Colonic mucosa (tissue), 4 donors: ENCODE results near the gene LTBP4. TPM values are rescaled to one million over a fixed set of nuclear protein-coding genes. Genes with fewer than 3 reads are reported as not detected.

Experiments
- DNase-seq: peaks from one replicate; pipeline ENCODE4 v3.0.0-alpha.2; 2020
- H3K27ac ChIP-seq: fragments of 200-600 bp; one replicate; pipeline ENCODE4 v1.8.0; 2021
- H3K27me3 ChIP-seq: fragments of 200-600 bp; one replicate; pipeline ENCODE4 v1.8.0; 2021
- H3K36me3 ChIP-seq: fragments of 200-600 bp; one replicate; pipeline ENCODE4 v1.8.0; 2021
- H3K4me1 ChIP-seq: fragments of 200-600 bp; one replicate; pipeline ENCODE4 v1.8.0; 2021; ENCODE audit warnings: mild to moderate bottlenecking
- H3K4me3 ChIP-seq: fragments of 200-600 bp; one replicate; pipeline ENCODE4 v1.8.0; 2021
- H3K9ac ChIP-seq, 2 donors: one replicate each; pipeline ENCODE4 v1.7.0; 2013; ENCODE audit warnings: control low read depth in 2 of 2, low read depth in 2 of 2, low read length in 2 of 2
- H3K9me3 ChIP-seq: fragments of 200-600 bp; one replicate; pipeline ENCODE4 v1.8.0; 2021
- CTCF ChIP-seq: fragments of 200-600 bp; IDR thresholded peaks from one replicate; pipeline ENCODE4 v1.8.0; 2022; ENCODE audit warnings: antibody characterized with exemption, mild to moderate bottlenecking
- intact Hi-C: fragments of 100-400 bp; cut with DNase I; formaldehyde crosslinking; loops from one replicate; pipeline ENCODE4 v1.14.1; 2022
- total RNA-seq, 2 donors: library from RNA; stranded (reverse); fragmentation: NEBNext Ultra II Directional in 1 of 2; extraction: Animal tissue kit (Norgen Biotek cat#: 25700) in 1 of 2; gene quantifications; one replicate each; pipeline ENCODE4 v1.2.1, GENCODE V29; 2021
- donor health status: healthy.
- donor health status: DM: no; HTN: no; CAD: no.
- donor health status: DM: no; HTN: no; CAD: no.

LTBP4 gene
- total RNA-seq, 2 donors from 2014 or later = 143 to 231 TPM

GRCh38 chr19:40612831-40613689, 11.9 kb downstream of the LTBP4 start:
- Histone ChIP-seq H3K4me1 (peaks cover 18% of the 10 kb centered on the region), H3K27me3 (no peaks in the 10 kb centered on the region), H3K9ac (peak overlapping the region in 1 of 2 donors; percentile 34), H3K4me3 (peak overlapping the region; percentile 58), H3K9me3 (no peaks in the 10 kb centered on the region), H3K36me3 (no peaks in the 10 kb centered on the region), H3K27ac (peak overlapping the region; percentile 94)
- intact Hi-C loops = no loop called here
- peak; percentile 81 for DNase-seq
- TF ChIP-seq CTCF = no peak

- Histone ChIP-seq H3K4me1 (peaks cover 12% of the 10 kb centered on the region), H3K27me3 (no peaks in the 10 kb centered on the region), H3K9me3 (no peaks in the 10 kb centered on the region), H3K4me3 (peak overlapping the region; percentile 58), H3K36me3 (no peaks in the 10 kb centered on the region), H3K27ac (peak overlapping the region; percentile 94), H3K9ac (peak overlapping the region; percentile 84 to 96)
- DNase-seq = peak; percentile 93
- TF ChIP-seq CTCF = no peak
- intact Hi-C loops = no loop called here
These were observed 12.8 kb downstream of the LTBP4 start for GRCh38 chr19:40613690-40614621.

GRCh38 chr19:40614622-40615411, 13.6 kb downstream of the LTBP4 start:
- intact Hi-C loops = no loop called here
- H3K9ac ChIP-seq = peak overlapping the region; percentile 84 to 96

GRCh38 chr19:40616178-40616577, 15.0 kb downstream of the LTBP4 start:
- Histone ChIP-seq H3K4me3 (no peak overlapping the region), H3K4me1 (no peaks in the 10 kb centered on the region), H3K27me3 (no peaks in the 10 kb centered on the region), H3K9me3 (no peaks in the 10 kb centered on the region), H3K36me3 (no peaks in the 10 kb centered on the region), H3K27ac (no peak overlapping the region), H3K9ac (no peak overlapping the region)
- no peak for TF ChIP-seq CTCF
- no peak for DNase-seq
- intact Hi-C loops = no loop called here

More at GRCh38 chr19:40614622-40615411, 13.6 kb downstream of the LTBP4 start:
- H3K9me3 ChIP-seq = no peaks in the 10 kb centered on the region
- TF ChIP-seq CTCF = no peak
- H3K27ac ChIP-seq = peak overlapping the region; percentile 94
- no peaks in the 10 kb centered on the region for H3K27me3 ChIP-seq
- peaks cover 8% of the 10 kb centered on the region for H3K4me1 ChIP-seq
- peak overlapping the region; percentile 58 for H3K4me3 ChIP-seq
- no peaks in the 10 kb centered on the region for H3K36me3 ChIP-seq
- peak; percentile 99 for DNase-seq

- Histone ChIP-seq H3K27ac (no peak overlapping the region), H3K4me1 (no peaks in the 10 kb centered on the region), H3K27me3 (no peaks in the 10 kb centered on the region), H3K9me3 (no peaks in the 10 kb centered on the region), H3K36me3 (no peaks in the 10 kb centered on the region), H3K4me3 (no peak overlapping the region), H3K9ac (no peak overlapping the region)
- DNase-seq = no peak
- intact Hi-C loops = no loop called here
- TF ChIP-seq CTCF = no peak
These were observed 15.8 kb downstream of the LTBP4 start for GRCh38 chr19:40616941-40617340.
